Coronary artery (tissue), 2 donors: ENCODE measurements around the gene RBKS.

Experiments
- DNase-seq: peaks from one replicate; pipeline ENCODE4 v3.0.0-alpha.2; 2017; ENCODE audit warnings: low spot score
- H3K27ac ChIP-seq, 2 donors: fragments of 200-600 bp; sonication (generic); one replicate each; pipeline ENCODE4 v1.5.1; 2016 to 2019
- H3K4me3 ChIP-seq: fragments of 200-600 bp; sonication (generic); 2 replicates; pipeline ENCODE4 v1.5.1; 2016; ENCODE audit warnings: mild to moderate bottlenecking, moderate library complexity
- CTCF ChIP-seq: fragments of 200-600 bp; sonication (generic); IDR thresholded peaks from one replicate; pipeline ENCODE4 v1.5.1; 2019; ENCODE audit warnings: antibody characterized with exemption

The RBKS gene

GRCh38 chr2:27915191-27915590 lies 25.0 kb upstream of the RBKS start:
- no peak for DNase-seq
- no peak for TF ChIP-seq CTCF
- H3K4me3 ChIP-seq: no peak overlapping the region
- peak overlapping the region; percentile 12 to 33 for H3K27ac ChIP-seq

- DNase-seq: no peak
- H3K4me3 ChIP-seq: no peak overlapping the region
- no peak for TF ChIP-seq CTCF
- peak overlapping the region; percentile 12 to 33 for H3K27ac ChIP-seq
Observed at GRCh38 chr2:27914805-27915175, 24.6 kb upstream of the RBKS start.

GRCh38 chr2:27914041-27914804 lies 24.0 kb upstream of the RBKS start:
- no peak for TF ChIP-seq CTCF
- no peak for DNase-seq
- Histone ChIP-seq H3K4me3 (no peak overlapping the region), H3K27ac (peak overlapping the region in 1 of 2 donors; percentile 33)

GRCh38 chr2:27912512-27912911 lies 22.3 kb upstream of the RBKS start:
- H3K4me3 ChIP-seq: no peak overlapping the region

GRCh38 chr2:27911458-27912210 lies 21.4 kb upstream of the RBKS start:
- H3K4me3 ChIP-seq: no peak overlapping the region
- DNase-seq: no peak
- no peak for TF ChIP-seq CTCF

More at GRCh38 chr2:27912512-27912911, 22.3 kb upstream of the RBKS start:
- no peak for DNase-seq
- no peak for TF ChIP-seq CTCF
- no peak overlapping the region for H3K27ac ChIP-seq

GRCh38 chr2:27909901-27910300 lies 19.7 kb upstream of the RBKS start:
- H3K4me3 ChIP-seq: no peak overlapping the region
- no peak for TF ChIP-seq CTCF
- H3K27ac ChIP-seq: no peak overlapping the region
- no peak for DNase-seq

More at GRCh38 chr2:27911458-27912210, 21.4 kb upstream of the RBKS start:
- H3K27ac ChIP-seq: no peak overlapping the region
